AG04450 (cell line): ENCODE data around the gene CROCC. TPM values are rescaled to one million over a fixed set of nuclear protein-coding genes. Genes with fewer than 3 reads are reported as not detected.
"Not testable (repeated sequence)": the region's sequence is repeated elsewhere in the genome, so short reads cannot be mapped to it uniquely, and the experiment has no call there.

ENCODE experiments used
- CTCF ChIA-PET: fragments of 300-600, 350-600 bp; formaldehyde crosslinking; extraction: SDS; loops from one replicate; lab custom pipeline; 2022; ENCODE audit warnings: antibody characterized with exemption, inconsistent platforms; lab: Charles Lee
- POLR2A ChIA-PET: fragments of 350-600 bp; formaldehyde crosslinking; extraction: SDS; loops from one replicate; lab custom pipeline; 2021; ENCODE audit warnings: antibody characterized with exemption, inconsistent platforms; lab: Yijun Ruan, JAX
- DNase-seq: peaks from one replicate; pipeline ENCODE4 v3.0.0-alpha.2; 2011; ENCODE audit warnings: low read depth, low spot score
- H3K27ac ChIP-seq: one replicate; pipeline ENCODE4 v1.5.1; 2012; ENCODE audit warnings: low read depth, low read length, control low read depth
- H3K27me3 ChIP-seq: one replicate; pipeline ENCODE4 v1.6.0; 2012; ENCODE audit warnings: low read length; ENCODE audit not compliant: control insufficient read depth, insufficient read depth
- H3K4me3 ChIP-seq: 2 replicates; pipeline ENCODE4 v1.5.1; 2011; ENCODE audit warnings: mild to moderate bottlenecking, low read depth, low read length, control low read depth
- H3K9me3 ChIP-seq: 2 replicates; pipeline ENCODE4 v1.5.1; 2012; ENCODE audit warnings: low read length; ENCODE audit not compliant: control insufficient read depth, insufficient read depth
- CTCF ChIP-seq: IDR thresholded peaks from 2 replicates; pipeline ENCODE4 v1.5.1; 2011; ENCODE audit warnings: low read depth, low read length, control low read depth, inconsistent platforms
- polyA plus RNA-seq: library from polyadenylated mRNA; depleted of rRNA; stranded (reverse); fragments of >200 nt; gene quantifications from 2 replicates; pipeline ENCODE4 v1.2.3, GENCODE V29; 2011

Gene CROCC
- polyA plus RNA-seq, 1 experiment, result 4.2 TPM

- H3K27ac ChIP-seq, result no peak overlapping the region
- H3K9me3 ChIP-seq, result no peaks in the 10 kb centered on the region
- DNase-seq, result no peak
- H3K4me3 ChIP-seq, result no peak overlapping the region
- CTCF ChIA-PET, result interaction anchor here (0.6 kb wide), 1 partner anchor 126 kb away, joined by 10 read pairs; no protein-coding TSS in a partner anchor
- no peak for TF ChIP-seq CTCF
- H3K27me3 ChIP-seq, result no peaks in the 10 kb centered on the region
- POLR2A ChIA-PET, result interaction anchor here (0.7 kb wide), 1 partner anchor 34 kb away, joined by 7 read pairs; no protein-coding TSS in a partner anchor
These were observed 3.4 kb upstream of the CROCC start for GRCh38 chr1:16918371-16918770.

- H3K9me3 ChIP-seq, H3K27me3 ChIP-seq, DNase-seq, H3K4me3 ChIP-seq, H3K27ac ChIP-seq: not testable (repeated sequence)
- ChIA-PET POLR2A (interaction anchor here (0.6 kb wide), 1 partner anchor 15 kb away, joined by 5 read pairs; no protein-coding TSS in a partner anchor), CTCF (interaction anchor here (1.2 kb wide), 1 partner anchor 32 kb away, joined by 3 read pairs; no protein-coding TSS in a partner anchor)
These were observed 2.6 kb upstream of the CROCC start for GRCh38 chr1:16918936-16919665.

GRCh38 chr1:16920951-16921350 lies 780 bp upstream of the CROCC start:
- Histone ChIP-seq H3K9me3 (no peaks in the 10 kb centered on the region; the same call in 1 of the 2 replicates), H3K27me3 (no peaks in the 10 kb centered on the region), H3K4me3 (no peak overlapping the region), H3K27ac (no peak overlapping the region)
- ChIA-PET CTCF (interaction anchor here (1.1 kb wide), 1 partner anchor 125 kb away, joined by 3 read pairs; no protein-coding TSS in a partner anchor), POLR2A (no interaction called here)
- no peak for TF ChIP-seq CTCF
- DNase-seq, result no peak

- no peak overlapping the region for H3K27ac ChIP-seq
- no peaks in the 10 kb centered on the region for H3K27me3 ChIP-seq
- no peak for TF ChIP-seq CTCF
- no peak overlapping the region for H3K4me3 ChIP-seq
- no peak for DNase-seq
- no peaks in the 10 kb centered on the region; the same call in 1 of the 2 replicates for H3K9me3 ChIP-seq
- POLR2A ChIA-PET, result no interaction called here
- CTCF ChIA-PET, result no interaction called here
These were observed 735 bp downstream of the CROCC start for GRCh38 chr1:16922466-16922865.

- no peak for TF ChIP-seq CTCF
- CTCF ChIA-PET, result no interaction called here
- Histone ChIP-seq H3K9me3 (no peaks in the 10 kb centered on the region; the same call in 1 of the 2 replicates), H3K27me3 (no peaks in the 10 kb centered on the region), H3K27ac (no peak overlapping the region), H3K4me3 (no peak overlapping the region)
- POLR2A ChIA-PET, result no interaction called here
- no peak for DNase-seq
These were observed 1.2 kb downstream of the CROCC start for GRCh38 chr1:16922885-16923431.
